ENCODE data around the gene DGKB. TPM values are rescaled to one million over a fixed set of nuclear protein-coding genes. Genes with fewer than 3 reads are reported as not detected.

Gene DGKB
- total RNA-seq, 1 donor = 0.36 TPM

- DNase-seq (ENCODE audit: low read depth) = no peak
- TF ChIP-seq, protein P1, sequence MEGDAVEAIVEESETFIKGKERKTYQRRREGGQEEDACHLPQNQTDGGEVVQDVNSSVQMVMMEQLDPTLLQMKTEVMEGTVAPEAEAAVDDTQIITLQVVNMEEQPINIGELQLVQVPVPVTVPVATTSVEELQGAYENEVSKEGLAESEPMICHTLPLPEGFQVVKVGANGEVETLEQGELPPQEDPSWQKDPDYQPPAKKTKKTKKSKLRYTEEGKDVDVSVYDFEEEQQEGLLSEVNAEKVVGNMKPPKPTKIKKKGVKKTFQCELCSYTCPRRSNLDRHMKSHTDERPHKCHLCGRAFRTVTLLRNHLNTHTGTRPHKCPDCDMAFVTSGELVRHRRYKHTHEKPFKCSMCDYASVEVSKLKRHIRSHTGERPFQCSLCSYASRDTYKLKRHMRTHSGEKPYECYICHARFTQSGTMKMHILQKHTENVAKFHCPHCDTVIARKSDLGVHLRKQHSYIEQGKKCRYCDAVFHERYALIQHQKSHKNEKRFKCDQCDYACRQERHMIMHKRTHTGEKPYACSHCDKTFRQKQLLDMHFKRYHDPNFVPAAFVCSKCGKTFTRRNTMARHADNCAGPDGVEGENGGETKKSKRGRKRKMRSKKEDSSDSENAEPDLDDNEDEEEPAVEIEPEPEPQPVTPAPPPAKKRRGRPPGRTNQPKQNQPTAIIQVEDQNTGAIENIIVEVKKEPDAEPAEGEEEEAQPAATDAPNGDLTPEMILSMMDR (IDR thresholded peaks at IDR 0.05; ENCODE audit: insufficient read depth, low read length) = no peak
- H3K4me3 ChIP-seq (ENCODE audit: low read depth, low read length) = no peak overlapping the region
Observed at GRCh38 chr7:14206121-14206520, 696.4 kb downstream of the DGKB start.

DNA sequence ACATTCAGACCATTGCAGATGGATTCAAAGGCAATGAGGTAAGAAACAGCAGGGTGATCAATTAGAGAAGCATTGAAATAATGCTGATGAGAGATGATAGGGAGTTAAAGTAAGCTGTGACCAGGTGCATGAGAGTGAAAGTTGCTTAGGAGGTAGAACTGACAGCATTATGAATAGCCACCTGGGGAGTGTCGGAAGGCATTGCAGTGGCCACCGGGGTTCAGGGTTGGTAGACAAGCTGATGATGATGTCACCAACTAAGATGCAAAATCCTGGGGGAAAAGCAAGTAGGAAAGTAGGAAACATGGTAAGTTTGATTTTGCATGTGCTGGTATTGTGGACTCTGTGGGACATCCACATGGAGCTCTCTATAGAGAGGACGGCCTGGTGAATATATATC lies 701.2 kb downstream of the DGKB start:
- no peak for DNase-seq (ENCODE audit: low read depth)
- TF ChIP-seq, protein P1 (IDR thresholded peaks at IDR 0.05; ENCODE audit: insufficient read depth, low read length) = no peak
- H3K4me3 ChIP-seq (ENCODE audit: low read depth, low read length) = no peak overlapping the region

- TF ChIP-seq, protein P1 (IDR thresholded peaks at IDR 0.05; ENCODE audit: insufficient read depth, low read length) = no peak
- no peak overlapping the region for H3K4me3 ChIP-seq (ENCODE audit: low read depth, low read length)
- DNase-seq (ENCODE audit: low read depth) = no peak
Observed at GRCh38 chr7:14199336-14199735, 703.2 kb downstream of the DGKB start.

DNA sequence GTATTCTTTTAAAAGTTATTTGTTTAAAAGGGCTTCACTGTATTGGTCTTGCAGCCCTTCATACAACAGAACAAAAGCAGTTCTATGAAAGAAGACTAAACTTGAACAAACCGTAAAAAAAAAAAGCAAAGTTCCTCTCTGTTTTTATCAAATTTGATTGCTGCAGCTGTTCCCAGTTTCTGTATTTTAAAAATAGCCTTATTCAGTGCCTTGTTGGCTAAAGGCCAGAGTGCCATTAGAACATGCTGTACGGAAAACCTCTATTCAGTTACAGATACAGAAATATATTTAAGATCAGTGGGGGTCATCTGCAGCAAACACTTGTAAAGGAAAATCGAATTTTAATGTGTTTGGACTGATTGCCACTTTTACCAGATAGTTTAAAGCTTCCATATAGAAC lies 705.3 kb downstream of the DGKB start:
- H3K4me3 ChIP-seq (ENCODE audit: low read depth, low read length) = no peak overlapping the region
- DNase-seq (ENCODE audit: low read depth) = peak; percentile 52
- TF ChIP-seq, protein P1 (IDR thresholded peaks at IDR 0.05; ENCODE audit: insufficient read depth, low read length) = no peak

- peak; percentile 26 for DNase-seq (ENCODE audit: low read depth)
- H3K4me3 ChIP-seq (ENCODE audit: low read depth, low read length) = no peak overlapping the region
- TF ChIP-seq, protein P1 (IDR thresholded peaks at IDR 0.05; ENCODE audit: insufficient read depth, low read length) = no peak
Observed at GRCh38 chr7:14196555-14196954, 706.0 kb downstream of the DGKB start.

DNA sequence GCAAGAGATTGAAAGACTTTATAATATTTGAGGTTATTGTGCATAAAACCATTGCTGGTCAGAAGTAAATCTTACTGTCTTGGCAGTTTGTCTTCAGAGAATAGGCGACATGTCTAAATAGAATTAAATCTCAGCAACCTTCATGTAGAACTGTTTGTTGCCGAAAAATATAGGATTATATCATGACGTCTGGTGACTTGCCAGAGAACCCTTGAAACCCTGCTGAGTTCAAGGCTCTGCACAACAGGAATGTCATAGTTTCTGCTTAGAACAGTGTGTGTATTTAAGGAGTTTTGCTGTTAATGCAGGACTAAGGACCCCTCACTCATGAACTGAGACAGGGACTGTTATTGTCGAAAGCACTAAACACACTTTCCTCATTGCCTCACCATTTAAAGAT lies 706.7 kb downstream of the DGKB start:
- no peak for DNase-seq (ENCODE audit: low read depth)
- no peak overlapping the region for H3K4me3 ChIP-seq (ENCODE audit: low read depth, low read length)
- TF ChIP-seq, protein P1 (IDR thresholded peaks at IDR 0.05; ENCODE audit: insufficient read depth, low read length) = no peak

DNA sequence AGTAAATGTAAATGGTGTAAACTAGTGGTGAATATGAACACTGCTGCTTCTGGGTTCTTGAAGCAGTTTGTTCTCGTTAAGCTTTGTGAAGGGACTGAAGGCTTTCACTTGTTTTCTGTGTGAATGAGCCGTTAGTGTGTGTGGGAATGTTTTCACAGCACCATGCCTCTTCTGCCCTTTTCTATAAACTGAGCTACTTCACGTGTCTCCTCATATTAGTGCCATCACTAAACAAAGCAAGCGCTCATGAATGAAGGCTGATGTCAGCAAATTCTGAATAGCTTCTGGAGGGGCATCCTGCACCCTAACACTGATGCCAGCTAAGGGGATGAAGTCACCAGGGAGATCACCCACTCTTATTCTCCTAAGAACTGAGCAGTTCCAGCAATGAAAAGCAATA lies 707.5 kb downstream of the DGKB start:
- no peak for DNase-seq (ENCODE audit: low read depth)
- no peak overlapping the region for H3K4me3 ChIP-seq (ENCODE audit: low read depth, low read length)
- TF ChIP-seq, protein P1 (IDR thresholded peaks at IDR 0.05; ENCODE audit: insufficient read depth, low read length) = no peak

Measured in fibroblast of the aortic adventitia (primary cell).